ENCODE results near the gene SIVA1. TPM values are rescaled to one million over a fixed set of nuclear protein-coding genes. Genes with fewer than 3 reads are reported as not detected.
"Not testable (repeated sequence)": the region's sequence is repeated elsewhere in the genome, so short reads cannot be mapped to it uniquely, and the experiment has no call there.

SIVA1 gene
- total RNA-seq, 2 donors from 2014 or later = 74.5 to 157 TPM

- no peaks in the 10 kb centered on the region for H3K9me3 Mint-ChIP-seq
- DNase-seq (ENCODE audit: low spot score) (no peak), ATAC-seq (no peak)
- H3K36me3 Mint-ChIP-seq = no peaks in the 10 kb centered on the region
- peak overlapping the region; percentile 55 for H3K4me3 Mint-ChIP-seq
- peaks cover 0 to 5% of the 10 kb centered on the region in 2 donors for H3K4me1 Mint-ChIP-seq (ENCODE audit: low read depth in 2 of 2)
- peaks cover 0 to 7% of the 10 kb centered on the region in 2 donors for H3K27me3 Mint-ChIP-seq
- H3K27ac Mint-ChIP-seq = no peak overlapping the region
Measured at GRCh38 chr14:104724981-104725771, 27.8 kb upstream of the SIVA1 start.

GRCh38 chr14:104725772-104726548, 27.0 kb upstream of the SIVA1 start:
- Mint-ChIP-seq H3K36me3 (no peaks in the 10 kb centered on the region), H3K4me3 (peak overlapping the region; percentile 55), H3K27ac (no peak overlapping the region), H3K27me3 (peaks cover 0 to 7% of the 10 kb centered on the region in 2 donors), H3K9me3 (no peaks in the 10 kb centered on the region), H3K4me1 (ENCODE audit: low read depth in 2 of 2) (peaks cover 0 to 5% of the 10 kb centered on the region in 2 donors)
- no peak for DNase-seq (ENCODE audit: low spot score)
- ATAC-seq = no peak

- Mint-ChIP-seq H3K9me3 (no peaks in the 10 kb centered on the region), H3K4me3 (no peak overlapping the region), H3K36me3 (no peaks in the 10 kb centered on the region), H3K4me1 (ENCODE audit: low read depth in 2 of 2) (peaks cover 0 to 5% of the 10 kb centered on the region in 2 donors), H3K27ac (no peak overlapping the region), H3K27me3 (peaks cover 0 to 7% of the 10 kb centered on the region in 2 donors)
- ATAC-seq (no peak), DNase-seq (ENCODE audit: low spot score) (no peak)
Measured at GRCh38 chr14:104726600-104727451, 26.1 kb upstream of the SIVA1 start.

- H3K36me3 Mint-ChIP-seq = no peaks in the 10 kb centered on the region
- no peaks in the 10 kb centered on the region for H3K9me3 Mint-ChIP-seq
- no peak overlapping the region for H3K4me3 Mint-ChIP-seq
Measured at GRCh38 chr14:104728631-104729030, 24.3 kb upstream of the SIVA1 start.

GRCh38 chr14:104729176-104729834, 23.6 kb upstream of the SIVA1 start:
- not testable (repeated sequence) for H3K27ac Mint-ChIP-seq; ATAC-seq; DNase-seq (ENCODE audit: low spot score); H3K27me3 Mint-ChIP-seq; H3K4me1 Mint-ChIP-seq (ENCODE audit: low read depth in 2 of 2); H3K4me3 Mint-ChIP-seq; H3K9me3 Mint-ChIP-seq; H3K36me3 Mint-ChIP-seq

More at GRCh38 chr14:104728631-104729030, 24.3 kb upstream of the SIVA1 start:
- DNase-seq (ENCODE audit: low spot score) = no peak
- Mint-ChIP-seq H3K27me3 (peaks cover 0 to 7% of the 10 kb centered on the region in 2 donors), H3K27ac (no peak overlapping the region), H3K4me1 (ENCODE audit: low read depth in 2 of 2) (peaks cover 0 to 5% of the 10 kb centered on the region in 2 donors)
- no peak for ATAC-seq

GRCh38 chr14:104729835-104730181, 23.1 kb upstream of the SIVA1 start:
- Mint-ChIP-seq H3K4me1 (ENCODE audit: low read depth in 2 of 2) (peaks cover 0 to 5% of the 10 kb centered on the region in 2 donors), H3K9me3 (no peaks in the 10 kb centered on the region), H3K27ac (no peak overlapping the region), H3K36me3 (no peaks in the 10 kb centered on the region), H3K4me3 (no peak overlapping the region), H3K27me3 (peaks cover 0 to 7% of the 10 kb centered on the region in 2 donors)
- ATAC-seq (no peak), DNase-seq (ENCODE audit: low spot score) (no peak)

GRCh38 chr14:104730487-104730886, 22.5 kb upstream of the SIVA1 start:
- Mint-ChIP-seq H3K27me3 (peaks cover 0 to 7% of the 10 kb centered on the region in 2 donors), H3K4me1 (ENCODE audit: low read depth in 2 of 2) (peaks cover 0 to 5% of the 10 kb centered on the region in 2 donors), H3K4me3 (no peak overlapping the region), H3K27ac (no peak overlapping the region), H3K9me3 (no peaks in the 10 kb centered on the region), H3K36me3 (no peaks in the 10 kb centered on the region)
- ATAC-seq (no peak), DNase-seq (ENCODE audit: low spot score) (no peak)

- H3K4me1 Mint-ChIP-seq (ENCODE audit: low read depth in 2 of 2) = peaks cover 0 to 8% of the 10 kb centered on the region in 2 donors
- no peak overlapping the region for H3K4me3 Mint-ChIP-seq
- H3K27ac Mint-ChIP-seq = no peak overlapping the region
- H3K9me3 Mint-ChIP-seq = no peaks in the 10 kb centered on the region
- DNase-seq (ENCODE audit: low spot score) (no peak), ATAC-seq (no peak)
- H3K36me3 Mint-ChIP-seq = no peaks in the 10 kb centered on the region
- peaks cover 0 to 7% of the 10 kb centered on the region in 2 donors for H3K27me3 Mint-ChIP-seq
Measured at GRCh38 chr14:104731320-104732294, 21.3 kb upstream of the SIVA1 start.

- H3K4me1 Mint-ChIP-seq (ENCODE audit: low read depth in 2 of 2) = peaks cover 0 to 7% of the 10 kb centered on the region in 2 donors
- DNase-seq (ENCODE audit: low spot score) (no peak), ATAC-seq (no peak)
- no peak overlapping the region for H3K4me3 Mint-ChIP-seq
- no peaks in the 10 kb centered on the region for H3K36me3 Mint-ChIP-seq
- H3K27me3 Mint-ChIP-seq = peaks cover 0 to 6% of the 10 kb centered on the region in 2 donors
- no peak overlapping the region for H3K27ac Mint-ChIP-seq
- H3K9me3 Mint-ChIP-seq = no peaks in the 10 kb centered on the region
Measured at GRCh38 chr14:104732355-104732804, 20.6 kb upstream of the SIVA1 start.

GRCh38 chr14:104732931-104733681, 19.8 kb upstream of the SIVA1 start:
- H3K36me3 Mint-ChIP-seq = no peaks in the 10 kb centered on the region
- DNase-seq (ENCODE audit: low spot score) = no peak
- no peak for ATAC-seq
- no peaks in the 10 kb centered on the region for H3K9me3 Mint-ChIP-seq
- H3K27me3 Mint-ChIP-seq = peaks cover 0 to 2% of the 10 kb centered on the region in 2 donors
- H3K27ac Mint-ChIP-seq = no peak overlapping the region
- H3K4me1 Mint-ChIP-seq (ENCODE audit: low read depth in 2 of 2) = peaks cover 0 to 3% of the 10 kb centered on the region in 2 donors
- H3K4me3 Mint-ChIP-seq = no peak overlapping the region

- H3K27me3 Mint-ChIP-seq = peaks cover 0 to under 1% of the 10 kb centered on the region in 2 donors
- ATAC-seq = no peak
Measured at GRCh38 chr14:104734051-104734587, 18.8 kb upstream of the SIVA1 start.

More at GRCh38 chr14:104734051-104734587, 18.8 kb upstream of the SIVA1 start:
- H3K36me3 Mint-ChIP-seq = no peaks in the 10 kb centered on the region
- H3K4me3 Mint-ChIP-seq = no peak overlapping the region
- H3K27ac Mint-ChIP-seq = no peak overlapping the region
- peaks cover 0 to 3% of the 10 kb centered on the region in 2 donors for H3K4me1 Mint-ChIP-seq (ENCODE audit: low read depth in 2 of 2)
- DNase-seq (ENCODE audit: low spot score) = no peak
- no peaks in the 10 kb centered on the region for H3K9me3 Mint-ChIP-seq

All from natural killer cell treated with Interleukin-12 subunit alpha and Interleukin-12 subunit beta and Interleukin-15 and Interleukin-18, amount 100 ng/mL, for 72 hours (primary cell).